Stimulated activated CD4-positive, alpha-beta T cell treated with anti-CD3 and anti-CD28 coated beads, Interleukin-1b, Interleukin-23, amount 100 ng/mL, for 1 hour (primary cell): ENCODE results near the gene LGR6.
"Not testable (repeated sequence)": the region's sequence is repeated elsewhere in the genome, so short reads cannot be mapped to it uniquely, and the experiment has no call there.

Source experiments
- DNase-seq, 2 donors: peaks; one replicate each; pipeline ENCODE4 v3.0.0-alpha.2; 2020; ENCODE audit warnings: low read depth in 2 of 2

LGR6 gene

GRCh38 chr1:202160377-202160940 is 33.1 kb upstream of the LGR6 start, which contains the start of gene PTPN7:
Gene PTPN7, minus strand, starts transcription at chr1:202160602. Its CDS starts 1,200 bp downstream, at chr1:202159402.
- peak; percentile 67 to 80 for DNase-seq

- DNase-seq, result no peak
These were observed 32.2 kb upstream of the LGR6 start for GRCh38 chr1:202161151-202162046.

GRCh38 chr1:202162047-202162417 is 31.6 kb upstream of the LGR6 start:
- DNase-seq, result peak in 1 of 2 donors; percentile 16

- DNase-seq, result no peak
These were observed 30.9 kb upstream of the LGR6 start for GRCh38 chr1:202162418-202163280.

GRCh38 chr1:202163281-202164270 is 30.0 kb upstream of the LGR6 start:
- no peak for DNase-seq

GRCh38 chr1:202164271-202165037 is 29.1 kb upstream of the LGR6 start:
- DNase-seq, result peak in 1 of 2 donors; percentile 47

GRCh38 chr1:202165267-202165941 is 28.2 kb upstream of the LGR6 start:
- peak in 1 of 2 donors; percentile 18 for DNase-seq

GRCh38 chr1:202165942-202166843 is 27.4 kb upstream of the LGR6 start:
- DNase-seq, result no peak

- not testable (repeated sequence) for DNase-seq
These were observed 26.5 kb upstream of the LGR6 start for GRCh38 chr1:202167054-202167453.

GRCh38 chr1:202167708-202168415 is 25.7 kb upstream of the LGR6 start:
- no peak for DNase-seq

GRCh38 chr1:202168861-202169260 is 24.7 kb upstream of the LGR6 start:
- DNase-seq, result no peak

GRCh38 chr1:202170726-202171125 is 22.9 kb upstream of the LGR6 start:
- no peak for DNase-seq

- no peak for DNase-seq
These were observed 22.1 kb upstream of the LGR6 start for GRCh38 chr1:202171292-202172014.

GRCh38 chr1:202172015-202172355 is 21.6 kb upstream of the LGR6 start:
- DNase-seq, result no peak

- no peak for DNase-seq
These were observed 19.6 kb upstream of the LGR6 start for GRCh38 chr1:202173993-202174392.

GRCh38 chr1:202176949-202177927 is 16.4 kb upstream of the LGR6 start:
- DNase-seq, result no peak
